Stomach (tissue), 9 donors: Measurements from ENCODE around the gene SERPINA10. TPM values are rescaled to one million over a fixed set of nuclear protein-coding genes. Genes with fewer than 3 reads are reported as not detected.

Source experiments
- DNase-seq, 2 donors: peaks; one replicate each; pipeline versions ENCODE4 v3.0.0 to v3.0.0-alpha.2; 2013 to 2019
- H3K27ac ChIP-seq, 5 donors: fragments of 200-600 bp in 4 of 5; sonication (generic) in 4 of 5; one replicate each; pipeline ENCODE4 v1.5.1; 2013 to 2019; ENCODE audit warnings: mild to moderate bottlenecking in 1 of 5, moderate library complexity in 1 of 5
- H3K27me3 ChIP-seq, 3 donors: fragments of 200-600 bp; sonication (generic); one replicate each; pipeline ENCODE4 v1.5.1; 2017 to 2019; ENCODE audit warnings: mixed run types in 1 of 3
- H3K36me3 ChIP-seq, 4 donors: fragments of 200-600 bp; sonication (generic); 1 replicate in 3 of 4; 2 replicates in 1 of 4; pipeline ENCODE4 v1.5.1; 2016 to 2019
- H3K4me1 ChIP-seq, 4 donors: fragments of 200-600 bp; sonication (generic); one replicate each; pipeline ENCODE4 v1.5.1; 2016 to 2019
- H3K4me3 ChIP-seq, 4 donors: fragments of 200-600 bp; sonication (generic) in 3 of 4; one replicate each; pipeline ENCODE4 v1.5.1; 2016 to 2019; ENCODE audit warnings: mild to moderate bottlenecking in 1 of 4
- H3K9me3 ChIP-seq, 4 donors: fragments of 200-600 bp; sonication (generic); one replicate each; pipeline ENCODE4 v1.5.1; 2016 to 2019
- CTCF ChIP-seq, 7 experiments: fragments of 450-650 bp in 4 of 7; fragments of 200-600 bp in 3 of 7; sonication (generic) in 3 of 7; IDR thresholded peaks; one replicate each; pipeline ENCODE4 v1.5.1; 2016 to 2019; ENCODE audit warnings: antibody characterized with exemption in 7 of 7, control low read depth in 2 of 7, mild to moderate bottlenecking in 1 of 7
- EP300 ChIP-seq: sonication (generic); formaldehyde crosslinking; IDR thresholded peaks from one replicate; pipeline ENCODE4 v1.6.1; 2017; ENCODE audit warnings: antibody characterized with exemption
- POLR2A ChIP-seq, 4 donors: fragments of 450-650 bp; IDR thresholded peaks; one replicate each; pipeline ENCODE4 v1.6.1; 2016; ENCODE audit warnings: antibody characterized with exemption in 4 of 4, control low read depth in 2 of 4, mild to moderate bottlenecking in 1 of 4, moderate library complexity in 1 of 4
- POLR2AphosphoS5 ChIP-seq, 3 donors: sonication (generic); formaldehyde crosslinking; IDR thresholded peaks; one replicate each; pipeline ENCODE4 v1.6.1; 2016; ENCODE audit warnings: antibody characterized with exemption in 3 of 3
- WGBS, 5 donors: extraction: QIAGEN DNeasy Blood & Tissue Kit in 3 of 5; methylation state at CpG; one replicate each; pipeline versions ENCODE4 v1.1.5 to v1.1.7; 2013 to 2018; 5-methylcytosine and 5-hydroxymethylcytosine counted together
- intact Hi-C: fragments of 100-400 bp; cut with DNase I; formaldehyde crosslinking; loops from one replicate; pipeline ENCODE4 v1.15.1; 2023; ENCODE audit warnings: low total_unique reads
- polyA plus RNA-seq, 3 donors: library from polyadenylated mRNA; stranded (reverse); fragments of 200-250 nt; gene quantifications; one replicate each; pipeline ENCODE4 v1.2.3, GENCODE V29; 2013
- total RNA-seq, 5 donors: library from RNA; depleted of rRNA; stranded (reverse); fragments of >200 nt; gene quantifications; one replicate each; pipeline versions ENCODE4 v1.1.0 to v1.2.3, GENCODE V29; 2014 to 2016
- donor health status: healthy with polysubstance abuse.
- donor health status: Bipolar disorder and iron deficiency.
- donor health status: healthy.

Gene SERPINA10
- total and polyA plus RNA-seq, 8 donors, result 0.10 to 0.37 TPM; not detected in 6

- H3K4me3 ChIP-seq, result no peak overlapping the region
- intact Hi-C loops, result no loop called here
- no peak overlapping the region for H3K27ac ChIP-seq
- no peaks in the 10 kb centered on the region for H3K4me1 ChIP-seq
- H3K9me3 ChIP-seq, result no peaks in the 10 kb centered on the region
- no peak for DNase-seq
- TF ChIP-seq EP300, result no peak
- TF ChIP-seq POLR2A (IDR thresholded peaks at IDR 0.05), result no peak
- no peak for TF ChIP-seq CTCF (IDR thresholded peaks at IDR 0.05)
- TF ChIP-seq POLR2AphosphoS5 (IDR thresholded peaks at IDR 0.05), result no peak
- peaks cover 0 to 4% (median 0%) of the 10 kb centered on the region in 3 donors for H3K27me3 ChIP-seq
- no peaks in the 10 kb centered on the region for H3K36me3 ChIP-seq
These were observed 39.5 kb upstream of the SERPINA10 start for GRCh38 chr14:94332587-94332986.

- Histone ChIP-seq H3K4me3 (no peak overlapping the region), H3K27me3 (peaks cover 0 to 4% (median 0%) of the 10 kb centered on the region in 3 donors), H3K9me3 (no peaks in the 10 kb centered on the region), H3K36me3 (no peaks in the 10 kb centered on the region), H3K27ac (no peak overlapping the region), H3K4me1 (no peaks in the 10 kb centered on the region)
- 66 to 81% (median 69%) methylated on average over 7 of the region's 7 CpGs for WGBS, 5 donors
- intact Hi-C loops, result no loop called here
- DNase-seq, result no peak
- TF ChIP-seq CTCF (IDR thresholded peaks at IDR 0.05), result no peak
- TF ChIP-seq POLR2A (IDR thresholded peaks at IDR 0.05), result no peak
- TF ChIP-seq EP300, result no peak
- no peak for TF ChIP-seq POLR2AphosphoS5 (IDR thresholded peaks at IDR 0.05)
These were observed 39.1 kb upstream of the SERPINA10 start for GRCh38 chr14:94332063-94332583.

- Histone ChIP-seq H3K4me1 (no peaks in the 10 kb centered on the region), H3K27me3 (peaks cover 0 to 4% (median 0%) of the 10 kb centered on the region in 3 donors), H3K4me3 (no peak overlapping the region), H3K36me3 (no peaks in the 10 kb centered on the region), H3K9me3 (no peaks in the 10 kb centered on the region), H3K27ac (no peak overlapping the region)
- 90 to 96% (median 92%) methylated on average over 5 of the region's 5 CpGs for WGBS, 5 donors
- no peak for TF ChIP-seq POLR2A (IDR thresholded peaks at IDR 0.05)
- intact Hi-C loops, result no loop called here
- no peak for DNase-seq
These were observed 38.4 kb upstream of the SERPINA10 start for GRCh38 chr14:94331462-94331861.

GRCh38 chr14:94330857-94331256 lies 37.8 kb upstream of the SERPINA10 start:
- 30 to 56% (median 45%) methylated on average over 2 of the region's 2 CpGs for WGBS, 5 donors
- intact Hi-C loops, result no loop called here
- no peak overlapping the region for H3K4me3 ChIP-seq
- no peak for TF ChIP-seq POLR2AphosphoS5 (IDR thresholded peaks at IDR 0.05)
- no peak for TF ChIP-seq CTCF (IDR thresholded peaks at IDR 0.05)
- no peak for TF ChIP-seq EP300
- no peak for TF ChIP-seq POLR2A (IDR thresholded peaks at IDR 0.05)
- H3K36me3 ChIP-seq, result no peaks in the 10 kb centered on the region
- no peak overlapping the region for H3K27ac ChIP-seq
- H3K4me1 ChIP-seq, result no peaks in the 10 kb centered on the region
- DNase-seq, result no peak
- peaks cover 0 to 4% (median 0%) of the 10 kb centered on the region in 3 donors for H3K27me3 ChIP-seq
- no peaks in the 10 kb centered on the region for H3K9me3 ChIP-seq

- 77 to 90% (median 88%) methylated on average over 3 of the region's 3 CpGs for WGBS, 5 donors
- no peaks in the 10 kb centered on the region for H3K36me3 ChIP-seq
- no peak overlapping the region for H3K27ac ChIP-seq
- no peaks in the 10 kb centered on the region for H3K9me3 ChIP-seq
- peaks cover 0 to 4% (median 0%) of the 10 kb centered on the region in 3 donors for H3K27me3 ChIP-seq
- no peak overlapping the region for H3K4me3 ChIP-seq
- DNase-seq, result no peak
- TF ChIP-seq CTCF (IDR thresholded peaks at IDR 0.05), result no peak
- TF ChIP-seq POLR2AphosphoS5 (IDR thresholded peaks at IDR 0.05), result no peak
- TF ChIP-seq EP300, result no peak
- no peak for TF ChIP-seq POLR2A (IDR thresholded peaks at IDR 0.05)
- intact Hi-C loops, result no loop called here
- no peaks in the 10 kb centered on the region for H3K4me1 ChIP-seq
These were observed 37.4 kb upstream of the SERPINA10 start for GRCh38 chr14:94330432-94330831.
